H1 (cell line): ENCODE results near the gene JMJD7. TPM values are rescaled to one million over a fixed set of nuclear protein-coding genes. Genes with fewer than 3 reads are reported as not detected.

ENCODE experiments used
- BCL11A ChIP-seq, 2 experiments: IDR thresholded peaks; one replicate each; pipeline ENCODE4 v1.6.1; 2011; ENCODE audit warnings: low read depth in 2 of 2, low read length in 2 of 2, mild to moderate bottlenecking in 2 of 2
- CBX5 ChIP-seq: fragments of 300-800, 300-1000 bp; sonication (generic); IDR thresholded peaks from 2 replicates; pipeline ENCODE4 v1.7.1; 2016; ENCODE audit warnings: antibody characterized with exemption, low read length, low read depth
- GABPA ChIP-seq: IDR thresholded peaks from 2 replicates; pipeline ENCODE4 v1.6.1; 2011; ENCODE audit warnings: mild to moderate bottlenecking, low read length, moderate library complexity, borderline replicate concordance; ENCODE audit not compliant: insufficient read depth
- TAF7 ChIP-seq: optimal IDR thresholded peaks from 2 replicates; pipeline ENCODE3; 2011; ENCODE audit warnings: low read depth, mild to moderate bottlenecking, inconsistent platforms, low read length, moderate library complexity, borderline replicate concordance
- polyA plus RNA-seq, 7 experiments: library from polyadenylated mRNA; depleted of rRNA in 3 of 7; stranded (reverse) in 5 of 7; unstranded in 2 of 7; fragments of >200 nt in 5 of 7; fragments of 200-250 nt in 2 of 7; gene quantifications; 1 replicate in 5 of 7; 2 replicates in 1 of 7; 4 replicates in 1 of 7; pipeline versions ENCODE4 v1.2.1 to v1.2.3, GENCODE V29; 2011 to 2013; ENCODE audit warnings: missing spikeins in 2 of 7, mixed read lengths in 2 of 7
- total RNA-seq: library from RNA; stranded (reverse); fragmentation: NEBNext Ultra II Directional; extraction: Animal tissue kit (Norgen Biotek cat#: 25700); gene quantifications from 2 replicates; pipeline ENCODE4 v1.2.1, GENCODE V29; 2021

Gene JMJD7
- total and polyA plus RNA-seq, 2 of the 8 experiments (the other 6 are each of a cell fraction or from before 2014, with no cell fraction given), result 15.0 to 20.0 TPM

DNA sequence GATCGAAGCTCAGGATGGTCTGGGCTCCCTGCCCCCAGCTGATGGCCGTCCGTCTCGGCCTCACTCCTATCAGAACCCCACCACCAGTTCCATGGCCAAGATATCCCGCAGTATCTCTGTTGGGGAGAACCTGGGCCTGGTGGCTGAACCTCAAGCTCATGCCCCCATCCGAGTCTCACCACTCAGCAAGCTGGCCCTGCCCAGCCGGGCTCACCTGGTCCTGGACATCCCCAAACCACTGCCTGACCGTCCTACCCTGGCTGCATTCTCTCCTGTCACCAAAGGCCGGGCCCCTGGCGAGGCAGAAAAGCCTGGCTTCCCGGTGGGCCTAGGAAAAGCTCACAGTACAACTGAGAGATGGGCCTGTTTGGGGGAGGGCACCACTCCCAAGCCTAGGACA lies 4.4 kb upstream of the JMJD7 start (continued):
- TF ChIP-seq CBX5, result no peak
- no peak for TF ChIP-seq GABPA
- no peak for TF ChIP-seq BCL11A (IDR thresholded peaks at IDR 0.05; ENCODE audit: low read depth in 2 of 2, low read length in 2 of 2)
- no peak for TF ChIP-seq TAF7
- TF ChIP-seq, all 59 proteins: peak for 0
